ENCODE data around the gene OTUD7B. TPM values are rescaled to one million over a fixed set of nuclear protein-coding genes. Genes with fewer than 3 reads are reported as not detected.
A peak's percentile ranks its signal among the peaks of the same experiment; 100 is the strongest.

Gene OTUD7B
- total and polyA plus RNA-seq, 10 of the 15 experiments (the other 5 are each of a cell fraction or from before 2014, with no cell fraction given) = 1.7 to 24.9 (median 6.6) TPM

DNA sequence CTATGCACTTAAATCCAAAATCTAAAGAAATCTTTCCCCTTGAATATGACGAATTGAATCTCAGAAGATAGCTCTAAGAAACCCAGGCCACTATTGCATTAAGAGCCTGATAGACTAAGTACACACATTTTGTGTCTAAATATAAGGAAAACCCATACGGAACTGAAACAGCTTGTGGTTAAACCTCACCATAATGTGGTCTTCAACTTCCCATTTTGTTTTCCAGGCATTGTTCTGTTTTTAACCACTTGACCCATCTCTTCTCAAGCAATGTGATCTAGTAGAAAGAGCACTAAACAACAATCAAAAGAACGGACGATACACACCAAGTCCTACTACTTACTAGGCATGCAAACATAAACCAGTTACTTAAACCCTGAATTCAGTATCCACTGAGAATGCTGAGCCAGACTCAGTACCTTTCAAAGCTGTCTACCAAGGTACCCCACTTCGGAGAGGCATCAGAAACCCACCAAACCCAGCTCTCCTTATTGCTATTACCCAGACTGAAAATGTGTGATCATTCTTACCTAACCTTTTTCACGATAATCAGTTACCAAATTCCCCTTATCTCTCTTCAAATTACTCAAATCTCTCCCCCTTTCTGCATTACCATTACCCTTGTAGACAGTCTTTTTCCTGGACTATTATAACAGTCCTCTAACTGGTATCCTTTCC, 12.8 kb downstream of the OTUD7B start (continued):
- TF ChIP-seq, protein P1, sequence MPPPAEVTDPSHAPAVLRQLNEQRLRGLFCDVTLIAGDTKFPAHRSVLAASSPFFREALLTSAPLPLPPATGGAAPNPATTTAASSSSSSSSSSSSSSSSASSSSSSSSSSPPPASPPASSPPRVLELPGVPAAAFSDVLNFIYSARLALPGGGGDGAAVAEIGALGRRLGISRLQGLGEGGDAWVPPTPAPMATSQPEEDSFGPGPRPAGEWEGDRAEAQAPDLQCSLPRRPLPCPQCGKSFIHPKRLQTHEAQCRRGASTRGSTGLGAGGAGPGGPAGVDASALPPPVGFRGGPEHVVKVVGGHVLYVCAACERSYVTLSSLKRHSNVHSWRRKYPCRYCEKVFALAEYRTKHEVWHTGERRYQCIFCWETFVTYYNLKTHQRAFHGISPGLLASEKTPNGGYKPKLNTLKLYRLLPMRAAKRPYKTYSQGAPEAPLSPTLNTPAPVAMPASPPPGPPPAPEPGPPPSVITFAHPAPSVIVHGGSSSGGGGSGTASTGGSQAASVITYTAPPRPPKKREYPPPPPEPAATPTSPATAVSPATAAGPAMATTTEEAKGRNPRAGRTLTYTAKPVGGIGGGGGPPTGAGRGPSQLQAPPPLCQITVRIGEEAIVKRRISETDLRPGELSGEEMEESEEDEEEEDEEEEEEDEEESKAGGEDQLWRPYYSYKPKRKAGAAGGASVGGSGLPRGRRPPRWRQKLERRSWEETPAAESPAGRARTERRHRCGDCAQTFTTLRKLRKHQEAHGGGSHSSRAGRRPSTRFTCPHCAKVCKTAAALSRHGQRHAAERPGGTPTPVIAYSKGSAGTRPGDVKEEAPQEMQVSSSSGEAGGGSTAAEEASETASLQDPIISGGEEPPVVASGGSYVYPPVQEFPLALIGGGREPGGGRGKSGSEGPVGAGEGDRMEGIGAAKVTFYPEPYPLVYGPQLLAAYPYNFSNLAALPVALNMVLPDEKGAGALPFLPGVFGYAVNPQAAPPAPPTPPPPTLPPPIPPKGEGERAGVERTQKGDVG (CRISPR knock-in tag; IDR thresholded peaks at IDR 0.05) = no peak
- TF ChIP-seq FOXM1 (IDR thresholded peaks at IDR 0.05; ENCODE audit: low read depth, low read length) (peak; percentile 98), ETV6 (conservative IDR thresholded peaks at IDR 0.05 in 1 of 2, IDR thresholded peaks at IDR 0.05 in 1 of 2; ENCODE audit: borderline replicate concordance in 1 of 2, low read depth in 1 of 2) (peak in 1 of 2 experiments; percentile 92; a peak in 2 of 4 replicates), CHD4 (IDR thresholded peaks at IDR 0.05) (no peak), NFYB (IDR thresholded peaks at IDR 0.05; ENCODE audit: insufficient read depth, low read depth, low read length) (no peak), HDAC2 (IDR thresholded peaks at IDR 0.05) (no peak), MEF2B (IDR thresholded peaks at IDR 0.05; ENCODE audit: partially characterized antibody, poor library complexity, severe bottlenecking) (peak; percentile 84), BRCA1 (IDR thresholded peaks at IDR 0.05; ENCODE audit: low read depth, low read length) (no peak), CREM (IDR thresholded peaks at IDR 0.05; ENCODE audit: low read depth) (peak; percentile 79; the same call in 1 of the 2 replicates), POLR2A (IDR thresholded peaks at IDR 0.05; ENCODE audit: low read depth, low read length) (no peak)
- TF ChIP-seq, protein P2, sequence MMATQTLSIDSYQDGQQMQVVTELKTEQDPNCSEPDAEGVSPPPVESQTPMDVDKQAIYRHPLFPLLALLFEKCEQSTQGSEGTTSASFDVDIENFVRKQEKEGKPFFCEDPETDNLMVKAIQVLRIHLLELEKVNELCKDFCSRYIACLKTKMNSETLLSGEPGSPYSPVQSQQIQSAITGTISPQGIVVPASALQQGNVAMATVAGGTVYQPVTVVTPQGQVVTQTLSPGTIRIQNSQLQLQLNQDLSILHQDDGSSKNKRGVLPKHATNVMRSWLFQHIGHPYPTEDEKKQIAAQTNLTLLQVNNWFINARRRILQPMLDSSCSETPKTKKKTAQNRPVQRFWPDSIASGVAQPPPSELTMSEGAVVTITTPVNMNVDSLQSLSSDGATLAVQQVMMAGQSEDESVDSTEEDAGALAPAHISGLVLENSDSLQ (IDR thresholded peaks at IDR 0.05) = no peak
- TF ChIP-seq, protein P3, sequence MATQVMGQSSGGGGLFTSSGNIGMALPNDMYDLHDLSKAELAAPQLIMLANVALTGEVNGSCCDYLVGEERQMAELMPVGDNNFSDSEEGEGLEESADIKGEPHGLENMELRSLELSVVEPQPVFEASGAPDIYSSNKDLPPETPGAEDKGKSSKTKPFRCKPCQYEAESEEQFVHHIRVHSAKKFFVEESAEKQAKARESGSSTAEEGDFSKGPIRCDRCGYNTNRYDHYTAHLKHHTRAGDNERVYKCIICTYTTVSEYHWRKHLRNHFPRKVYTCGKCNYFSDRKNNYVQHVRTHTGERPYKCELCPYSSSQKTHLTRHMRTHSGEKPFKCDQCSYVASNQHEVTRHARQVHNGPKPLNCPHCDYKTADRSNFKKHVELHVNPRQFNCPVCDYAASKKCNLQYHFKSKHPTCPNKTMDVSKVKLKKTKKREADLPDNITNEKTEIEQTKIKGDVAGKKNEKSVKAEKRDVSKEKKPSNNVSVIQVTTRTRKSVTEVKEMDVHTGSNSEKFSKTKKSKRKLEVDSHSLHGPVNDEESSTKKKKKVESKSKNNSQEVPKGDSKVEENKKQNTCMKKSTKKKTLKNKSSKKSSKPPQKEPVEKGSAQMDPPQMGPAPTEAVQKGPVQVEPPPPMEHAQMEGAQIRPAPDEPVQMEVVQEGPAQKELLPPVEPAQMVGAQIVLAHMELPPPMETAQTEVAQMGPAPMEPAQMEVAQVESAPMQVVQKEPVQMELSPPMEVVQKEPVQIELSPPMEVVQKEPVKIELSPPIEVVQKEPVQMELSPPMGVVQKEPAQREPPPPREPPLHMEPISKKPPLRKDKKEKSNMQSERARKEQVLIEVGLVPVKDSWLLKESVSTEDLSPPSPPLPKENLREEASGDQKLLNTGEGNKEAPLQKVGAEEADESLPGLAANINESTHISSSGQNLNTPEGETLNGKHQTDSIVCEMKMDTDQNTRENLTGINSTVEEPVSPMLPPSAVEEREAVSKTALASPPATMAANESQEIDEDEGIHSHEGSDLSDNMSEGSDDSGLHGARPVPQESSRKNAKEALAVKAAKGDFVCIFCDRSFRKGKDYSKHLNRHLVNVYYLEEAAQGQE (IDR thresholded peaks at IDR 0.05; ENCODE audit: low read depth, low read length) = no peak
- TF ChIP-seq, protein P4, sequence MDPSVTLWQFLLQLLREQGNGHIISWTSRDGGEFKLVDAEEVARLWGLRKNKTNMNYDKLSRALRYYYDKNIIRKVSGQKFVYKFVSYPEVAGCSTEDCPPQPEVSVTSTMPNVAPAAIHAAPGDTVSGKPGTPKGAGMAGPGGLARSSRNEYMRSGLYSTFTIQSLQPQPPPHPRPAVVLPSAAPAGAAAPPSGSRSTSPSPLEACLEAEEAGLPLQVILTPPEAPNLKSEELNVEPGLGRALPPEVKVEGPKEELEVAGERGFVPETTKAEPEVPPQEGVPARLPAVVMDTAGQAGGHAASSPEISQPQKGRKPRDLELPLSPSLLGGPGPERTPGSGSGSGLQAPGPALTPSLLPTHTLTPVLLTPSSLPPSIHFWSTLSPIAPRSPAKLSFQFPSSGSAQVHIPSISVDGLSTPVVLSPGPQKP (IDR thresholded peaks at IDR 0.05; ENCODE audit: low read depth, low read length) = no peak
- TF ChIP-seq, protein P5, sequence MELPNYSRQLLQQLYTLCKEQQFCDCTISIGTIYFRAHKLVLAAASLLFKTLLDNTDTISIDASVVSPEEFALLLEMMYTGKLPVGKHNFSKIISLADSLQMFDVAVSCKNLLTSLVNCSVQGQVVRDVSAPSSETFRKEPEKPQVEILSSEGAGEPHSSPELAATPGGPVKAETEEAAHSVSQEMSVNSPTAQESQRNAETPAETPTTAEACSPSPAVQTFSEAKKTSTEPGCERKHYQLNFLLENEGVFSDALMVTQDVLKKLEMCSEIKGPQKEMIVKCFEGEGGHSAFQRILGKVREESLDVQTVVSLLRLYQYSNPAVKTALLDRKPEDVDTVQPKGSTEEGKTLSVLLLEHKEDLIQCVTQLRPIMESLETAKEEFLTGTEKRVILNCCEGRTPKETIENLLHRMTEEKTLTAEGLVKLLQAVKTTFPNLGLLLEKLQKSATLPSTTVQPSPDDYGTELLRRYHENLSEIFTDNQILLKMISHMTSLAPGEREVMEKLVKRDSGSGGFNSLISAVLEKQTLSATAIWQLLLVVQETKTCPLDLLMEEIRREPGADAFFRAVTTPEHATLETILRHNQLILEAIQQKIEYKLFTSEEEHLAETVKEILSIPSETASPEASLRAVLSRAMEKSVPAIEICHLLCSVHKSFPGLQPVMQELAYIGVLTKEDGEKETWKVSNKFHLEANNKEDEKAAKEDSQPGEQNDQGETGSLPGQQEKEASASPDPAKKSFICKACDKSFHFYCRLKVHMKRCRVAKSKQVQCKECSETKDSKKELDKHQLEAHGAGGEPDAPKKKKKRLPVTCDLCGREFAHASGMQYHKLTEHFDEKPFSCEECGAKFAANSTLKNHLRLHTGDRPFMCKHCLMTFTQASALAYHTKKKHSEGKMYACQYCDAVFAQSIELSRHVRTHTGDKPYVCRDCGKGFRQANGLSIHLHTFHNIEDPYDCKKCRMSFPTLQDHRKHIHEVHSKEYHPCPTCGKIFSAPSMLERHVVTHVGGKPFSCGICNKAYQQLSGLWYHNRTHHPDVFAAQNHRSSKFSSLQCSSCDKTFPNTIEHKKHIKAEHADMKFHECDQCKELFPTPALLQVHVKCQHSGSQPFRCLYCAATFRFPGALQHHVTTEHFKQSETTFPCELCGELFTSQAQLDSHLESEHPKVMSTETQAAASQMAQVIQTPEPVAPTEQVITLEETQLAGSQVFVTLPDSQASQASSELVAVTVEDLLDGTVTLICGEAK (IDR thresholded peaks at IDR 0.05; ENCODE audit: borderline replicate concordance) = no peak
